OCI-LY1 (cell line): ENCODE measurements around the gene PIP.
"Not testable (repeated sequence)": the region's sequence is repeated elsewhere in the genome, so short reads cannot be mapped to it uniquely, and the experiment has no call there.

Experiments
- H2AFZ ChIP-seq: fragments of 200-600 bp; sonication (generic), shearing (Covaris generic); 2 replicates; pipeline ENCODE4 v1.6.0; 2014; ENCODE audit warnings: antibody characterized with exemption, mild to moderate bottlenecking, low read length
- H3F3A ChIP-seq: fragments of 200-600 bp; sonication (generic), shearing (Covaris generic); 2 replicates; pipeline ENCODE4 v1.6.0; 2014; ENCODE audit warnings: mild to moderate bottlenecking, antibody characterized with exemption, low read length, moderate library complexity; ENCODE audit not compliant: insufficient read depth
- H3K27ac ChIP-seq: fragments of 200-600 bp; sonication (generic); 2 replicates; pipeline ENCODE4 v1.5.1; 2014; ENCODE audit warnings: low read length, mixed run types, mild to moderate bottlenecking, low read depth; ENCODE audit not compliant: poor library complexity, severe bottlenecking
- H3K27me3 ChIP-seq: fragments of 200-600 bp; sonication (generic); 2 replicates; pipeline ENCODE4 v1.6.0; 2014; ENCODE audit warnings: antibody characterized with exemption, mild to moderate bottlenecking, low read length, moderate library complexity; ENCODE audit not compliant: insufficient read depth
- H3K36me3 ChIP-seq: fragments of 200-600 bp; sonication (generic); 2 replicates; pipeline ENCODE4 v1.6.1; 2014; ENCODE audit warnings: mild to moderate bottlenecking, antibody characterized with exemption, low read length, moderate library complexity, mixed read lengths; ENCODE audit not compliant: insufficient read depth
- H3K4me1 ChIP-seq: fragments of 200-600 bp; sonication (generic); 2 replicates; pipeline ENCODE4 v1.5.1; 2014; ENCODE audit warnings: mild to moderate bottlenecking, low read length, moderate library complexity; ENCODE audit not compliant: insufficient read depth, severe bottlenecking
- H3K4me2 ChIP-seq: fragments of 200-600 bp; sonication (generic), shearing (Covaris generic); 2 replicates; pipeline ENCODE4 v1.6.1; 2014; ENCODE audit warnings: low read length
- H3K4me3 ChIP-seq: fragments of 200-600 bp; sonication (generic); 2 replicates; pipeline ENCODE4 v1.5.1; 2014; ENCODE audit warnings: low read length, low read depth, mild to moderate bottlenecking, mixed read lengths; ENCODE audit not compliant: poor library complexity, severe bottlenecking
- H3K79me2 ChIP-seq: fragments of 200-600 bp; shearing (Covaris generic); 2 replicates; pipeline ENCODE4 v1.6.1; 2016; ENCODE audit warnings: mixed run types, low read length, mixed read lengths; ENCODE audit not compliant: insufficient read depth
- H3K9ac ChIP-seq: fragments of 200-600 bp; sonication (generic), shearing (Covaris generic); 2 replicates; pipeline ENCODE4 v1.6.1; 2014; ENCODE audit warnings: mild to moderate bottlenecking, low read length, mixed read lengths
- H3K9me2 ChIP-seq: fragments of 200-600 bp; sonication (generic), shearing (Covaris generic); 2 replicates; pipeline ENCODE4 v1.6.1; 2014; ENCODE audit warnings: low read depth, mild to moderate bottlenecking, low read length, mixed read lengths
- H3K9me3 ChIP-seq: fragments of 200-600 bp; shearing (Covaris generic); 2 replicates; pipeline ENCODE4 v1.6.1; 2014; ENCODE audit warnings: low read length, mixed read lengths
- H4K20me1 ChIP-seq: fragments of 200-600 bp; sonication (generic), shearing (Covaris generic); 2 replicates; pipeline ENCODE4 v1.6.0; 2016; ENCODE audit warnings: mild to moderate bottlenecking, low read length; ENCODE audit not compliant: insufficient read depth
- EZH2 ChIP-seq: fragments of 200-600 bp; sonication (generic), shearing (Covaris generic); IDR thresholded peaks from 2 replicates; pipeline ENCODE4 v1.8.0; 2017; ENCODE audit warnings: borderline replicate concordance, mixed run types, mild to moderate bottlenecking, antibody characterized with exemption, low read length, moderate library complexity, mixed read lengths
- TF ChIP-seq, protein P1 (sequence below): fragments of 200-600 bp; sonication (generic), shearing (Covaris generic); IDR thresholded peaks from 2 replicates; pipeline ENCODE4 v1.5.1; 2017; ENCODE audit warnings: mild to moderate bottlenecking, antibody characterized with exemption, low read length, moderate library complexity, mixed read lengths

The PIP gene

DNA sequence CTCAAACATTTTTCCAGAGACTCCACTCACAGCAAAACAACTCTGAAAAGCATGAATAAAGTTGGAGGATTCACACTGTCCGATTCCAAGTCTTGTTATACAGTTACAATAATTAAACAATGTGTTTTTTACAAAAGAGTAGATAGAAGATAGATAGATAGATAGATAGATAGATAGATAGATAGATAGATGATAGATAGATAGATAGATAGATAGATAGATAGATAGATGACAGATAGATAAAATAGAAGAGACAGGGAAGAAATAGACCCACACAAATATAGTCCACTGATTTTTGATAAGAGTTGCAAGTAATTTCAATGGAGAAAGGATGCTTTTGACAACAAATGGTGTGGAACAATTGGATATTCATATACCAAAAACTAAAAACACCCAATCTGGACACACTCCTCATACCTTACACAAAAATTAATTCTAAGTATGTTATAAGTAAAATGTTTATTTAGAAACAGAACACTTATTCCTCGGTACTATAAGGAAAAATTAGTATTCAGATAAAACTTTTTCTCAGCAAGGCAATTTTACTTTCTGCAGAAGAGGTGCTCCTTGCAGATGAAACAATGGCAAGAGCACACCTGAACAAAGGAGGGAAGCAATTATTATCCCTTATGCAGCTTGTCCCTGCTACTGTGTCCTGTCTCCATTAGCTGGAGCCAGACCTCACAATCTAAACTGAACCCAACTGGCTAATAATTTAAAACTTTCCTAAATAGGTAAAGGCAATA, 45.7 kb downstream of the PIP start:
- Histone ChIP-seq H3K27ac (no peak overlapping the region), H3K4me1 (no peaks in the 10 kb centered on the region), H2AFZ (no peak overlapping the region), H3K36me3 (no peaks in the 10 kb centered on the region), H3K4me2 (no peak overlapping the region), H4K20me1 (no peaks in the 10 kb centered on the region), H3K9me3 (0 out of 2 replicates have a peak, but pooled peaks cover 7% of the 10 kb centered on the region), H3K79me2 (no peaks in the 10 kb centered on the region), H3K9ac (no peak overlapping the region), H3K27me3 (no peaks in the 10 kb centered on the region), H3K4me3 (no peak overlapping the region), H3F3A (no peaks in the 10 kb centered on the region), H3K9me2 (no peaks in the 10 kb centered on the region)
- no peak for TF ChIP-seq EZH2
- TF ChIP-seq, protein P1, sequence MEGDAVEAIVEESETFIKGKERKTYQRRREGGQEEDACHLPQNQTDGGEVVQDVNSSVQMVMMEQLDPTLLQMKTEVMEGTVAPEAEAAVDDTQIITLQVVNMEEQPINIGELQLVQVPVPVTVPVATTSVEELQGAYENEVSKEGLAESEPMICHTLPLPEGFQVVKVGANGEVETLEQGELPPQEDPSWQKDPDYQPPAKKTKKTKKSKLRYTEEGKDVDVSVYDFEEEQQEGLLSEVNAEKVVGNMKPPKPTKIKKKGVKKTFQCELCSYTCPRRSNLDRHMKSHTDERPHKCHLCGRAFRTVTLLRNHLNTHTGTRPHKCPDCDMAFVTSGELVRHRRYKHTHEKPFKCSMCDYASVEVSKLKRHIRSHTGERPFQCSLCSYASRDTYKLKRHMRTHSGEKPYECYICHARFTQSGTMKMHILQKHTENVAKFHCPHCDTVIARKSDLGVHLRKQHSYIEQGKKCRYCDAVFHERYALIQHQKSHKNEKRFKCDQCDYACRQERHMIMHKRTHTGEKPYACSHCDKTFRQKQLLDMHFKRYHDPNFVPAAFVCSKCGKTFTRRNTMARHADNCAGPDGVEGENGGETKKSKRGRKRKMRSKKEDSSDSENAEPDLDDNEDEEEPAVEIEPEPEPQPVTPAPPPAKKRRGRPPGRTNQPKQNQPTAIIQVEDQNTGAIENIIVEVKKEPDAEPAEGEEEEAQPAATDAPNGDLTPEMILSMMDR: no peak

DNA sequence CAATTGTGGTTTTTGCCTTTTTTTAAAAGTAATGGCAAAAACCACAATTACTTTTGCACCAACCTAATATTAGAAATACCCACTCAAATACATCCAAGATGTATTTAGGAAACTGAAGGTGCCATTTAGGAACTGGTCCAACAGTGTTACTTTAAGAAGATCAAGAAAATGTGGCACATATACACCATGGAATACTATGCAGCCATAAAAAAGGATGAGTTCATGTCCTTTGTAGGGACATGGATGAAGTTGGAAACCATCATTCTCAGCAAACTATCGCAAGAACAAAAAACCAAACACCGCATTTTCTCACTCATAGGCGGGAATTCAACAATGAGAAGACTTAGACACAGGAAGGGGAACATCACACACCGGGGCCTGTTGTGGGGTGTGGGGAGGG, 48.9 kb downstream of the PIP start:
- H3K4me2 ChIP-seq, H3K27ac ChIP-seq, H4K20me1 ChIP-seq, H3K9me2 ChIP-seq, H3K79me2 ChIP-seq, H3K4me1 ChIP-seq, H3K36me3 ChIP-seq, H3K4me3 ChIP-seq, H3F3A ChIP-seq, H3K27me3 ChIP-seq, H3K9me3 ChIP-seq, H2AFZ ChIP-seq, H3K9ac ChIP-seq: not testable (repeated sequence)

DNA sequence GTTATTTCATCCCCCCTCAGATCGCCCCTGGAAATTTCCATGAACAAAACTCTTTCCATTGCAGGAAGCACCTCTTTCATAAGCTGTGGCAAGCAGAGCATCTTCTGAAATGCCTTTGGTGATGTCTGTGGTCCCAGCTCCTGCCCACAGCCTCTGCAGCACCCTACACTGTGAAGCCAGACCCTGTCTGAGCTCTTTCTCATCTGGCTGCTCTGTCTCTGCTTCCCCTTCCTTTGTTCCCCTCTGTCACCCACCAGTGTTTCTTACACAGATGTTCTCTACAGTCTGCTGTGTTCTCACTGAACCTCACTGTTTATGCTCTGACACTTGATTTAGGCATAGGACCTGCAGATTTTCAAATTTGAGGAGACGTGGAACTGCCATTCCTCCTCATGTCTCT, 49.5 kb downstream of the PIP start:
- TF ChIP-seq EZH2: no peak
- TF ChIP-seq, protein P1: no peak
- Histone ChIP-seq H3K4me3 (no peak overlapping the region), H2AFZ (no peak overlapping the region), H3K27ac (no peak overlapping the region), H3K9me2 (0 out of 2 replicates have a peak, but pooled peaks cover 2% of the 10 kb centered on the region), H4K20me1 (no peaks in the 10 kb centered on the region; the same call in 1 of the 2 replicates), H3K79me2 (no peaks in the 10 kb centered on the region), H3K4me2 (no peak overlapping the region), H3F3A (no peaks in the 10 kb centered on the region), H3K4me1 (no peaks in the 10 kb centered on the region), H3K9ac (no peak overlapping the region), H3K36me3 (no peaks in the 10 kb centered on the region), H3K27me3 (no peaks in the 10 kb centered on the region), H3K9me3 (0 out of 2 replicates have a peak, but pooled peaks cover 7% of the 10 kb centered on the region)

DNA sequence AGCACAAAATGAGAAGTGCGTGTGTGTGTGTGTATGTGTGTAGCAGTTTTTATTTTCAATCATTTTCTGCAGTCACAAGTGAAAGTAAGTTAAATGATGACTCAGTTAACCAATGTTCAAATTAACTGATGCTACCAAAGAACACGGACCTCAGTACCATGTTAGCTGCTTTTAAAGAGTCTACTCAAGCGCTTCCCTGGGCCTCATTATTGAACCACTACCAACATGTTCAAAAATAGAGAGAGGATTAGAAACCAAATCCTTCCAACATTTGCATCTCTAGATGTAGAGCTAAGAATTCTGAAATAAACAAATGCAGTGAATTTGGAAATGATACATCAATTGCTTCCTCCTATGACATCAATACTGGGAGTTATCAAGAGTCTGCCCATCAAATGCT, 51.1 kb downstream of the PIP start, which contains the start of gene TAS2R39:
Gene TAS2R39, plus strand, starts transcription at position 396 of the 400 bp plus-strand sequence. Its CDS starts 0 bp downstream, at position 396.
- TF ChIP-seq, protein P1: no peak
- no peak for TF ChIP-seq EZH2
- Histone ChIP-seq H3K9me2 (0 out of 2 replicates have a peak, but pooled peaks cover 3% of the 10 kb centered on the region), H3K4me2 (no peak within 1 kb of the TSS), H3K27me3 (no peaks in the 10 kb centered on the region), H3K4me3 (no peak within 1 kb of the TSS), H4K20me1 (no peaks in the 10 kb centered on the region; the same call in 1 of the 2 replicates), H3K36me3 (no peaks in the 10 kb centered on the region), H3K9ac (no peak within 1 kb of the TSS), H3K27ac (no peak within 1 kb of the TSS), H3K9me3 (0 out of 2 replicates have a peak, but pooled peaks cover 4% of the 10 kb centered on the region), H3K4me1 (no peaks in the 10 kb centered on the region), H3F3A (no peaks in the 10 kb centered on the region), H2AFZ (no peak within 1 kb of the TSS), H3K79me2 (no peaks in the 10 kb centered on the region)
